Hepatocyte (in vitro differentiated cells): Measurements from ENCODE around the gene IL5. TPM values are rescaled to one million over a fixed set of nuclear protein-coding genes. Genes with fewer than 3 reads are reported as not detected.

Experiments
- DNase-seq: peaks from one replicate; pipeline ENCODE4 v3.0.0-alpha.2; 2016; ENCODE audit warnings: low spot score
- H2AFZ ChIP-seq: fragments of 200-600 bp; sonication (generic); 2 replicates; pipeline ENCODE4 v1.6.0; 2016; ENCODE audit warnings: antibody characterized with exemption, mild to moderate bottlenecking
- H3K27ac ChIP-seq: fragments of 200-600 bp; sonication (generic); 2 replicates; pipeline ENCODE4 v1.5.1; 2016; ENCODE audit warnings: mild to moderate bottlenecking
- H3K27me3 ChIP-seq: fragments of 200-600 bp; sonication (generic); 2 replicates; pipeline ENCODE4 v1.6.1; 2016
- H3K36me3 ChIP-seq: fragments of 200-600 bp; sonication (generic); replicated peaks from 2 replicates; pipeline ENCODE4 v1.5.1; 2016; ENCODE audit warnings: low read depth; ENCODE audit not compliant: insufficient read depth
- H3K4me1 ChIP-seq: fragments of 200-600 bp; sonication (generic); 2 replicates; pipeline ENCODE4 v1.5.1; 2016; ENCODE audit warnings: mild to moderate bottlenecking, moderate library complexity; ENCODE audit not compliant: insufficient read depth
- H3K4me2 ChIP-seq: fragments of 200-600 bp; sonication (generic); 2 replicates; pipeline ENCODE4 v1.6.0; 2016
- H3K4me3 ChIP-seq: fragments of 200-600 bp; sonication (generic); 2 replicates; pipeline ENCODE4 v1.5.1; 2016; ENCODE audit warnings: mild to moderate bottlenecking
- H3K79me2 ChIP-seq: fragments of 200-600 bp; sonication (generic); 2 replicates; pipeline ENCODE4 v1.6.0; 2017; ENCODE audit warnings: mild to moderate bottlenecking
- H3K9me2 ChIP-seq: fragments of 200-600 bp; sonication (generic); replicated peaks from 2 replicates; pipeline ENCODE4 v1.6.0; 2017; ENCODE audit warnings: mild to moderate bottlenecking; ENCODE audit not compliant: insufficient read depth
- H3K9me3 ChIP-seq: fragments of 200-600 bp; sonication (generic); 2 replicates; pipeline ENCODE4 v1.5.1; 2016; ENCODE audit warnings: low read depth, mild to moderate bottlenecking
- H4K20me1 ChIP-seq: fragments of 200-600 bp; sonication (generic); 2 replicates; pipeline ENCODE4 v1.6.0; 2016; ENCODE audit warnings: mild to moderate bottlenecking; ENCODE audit not compliant: insufficient read depth, poor library complexity, severe bottlenecking
- CTCF ChIP-seq: fragments of 200-600 bp; sonication (generic); IDR thresholded peaks from 2 replicates; pipeline ENCODE4 v1.5.1; 2016; ENCODE audit warnings: antibody characterized with exemption, mild to moderate bottlenecking; ENCODE audit not compliant: poor library complexity
- EZH2 ChIP-seq: fragments of 200-600 bp; sonication (generic); IDR thresholded peaks from 2 replicates; pipeline ENCODE4 v1.6.1; 2016; ENCODE audit warnings: antibody characterized with exemption, mild to moderate bottlenecking, borderline replicate concordance
- EZH2phosphoT487 ChIP-seq: fragments of 200-600 bp; sonication (generic); IDR thresholded peaks from one replicate; pipeline ENCODE4 v1.6.1; 2018; ENCODE audit warnings: antibody characterized with exemption, mild to moderate bottlenecking, low read depth, moderate library complexity; ENCODE audit not compliant: unreplicated experiment, severe bottlenecking
- WGBS: methylation state at CpG from one replicate; pipeline ENCODE4 v1.1.6; 2016; ENCODE audit warnings: low lambda C conversion rate; ENCODE audit errors: missing lambda C conversion rate; 5-methylcytosine and 5-hydroxymethylcytosine counted together
- polyA plus RNA-seq: library from polyadenylated mRNA; unstranded; fragments of >200 nt; fragmentation: Nextera tagmentation; extraction: Ambion mirVana; gene quantifications from 2 replicates; pipeline ENCODE4 v1.2.1, GENCODE V29; 2016
- total RNA-seq: library from RNA; depleted of rRNA; stranded (reverse); fragments of >200 nt; gene quantifications from 2 replicates; pipeline ENCODE4 v1.2.3, GENCODE V29; 2014

Gene IL5
- total and polyA plus RNA-seq, 2 experiments from 2014 or later: not detected

- Histone ChIP-seq H3K27me3 (peaks cover 3% of the 10 kb centered on the region), H3K4me2 (no peak overlapping the region), H4K20me1 (no peaks in the 10 kb centered on the region), H2AFZ (no peak overlapping the region), H3K4me1 (no peaks in the 10 kb centered on the region), H3K36me3 (no peaks in the 10 kb centered on the region), H3K9me2 (no peaks in the 10 kb centered on the region), H3K79me2 (no peaks in the 10 kb centered on the region), H3K27ac (no peak overlapping the region), H3K9me3 (no peaks in the 10 kb centered on the region), H3K4me3 (no peak overlapping the region)
- WGBS: 81% methylated on average over 4 of the region's 4 CpGs
- no peak for DNase-seq
- TF ChIP-seq EZH2: no peak
- no peak for TF ChIP-seq EZH2phosphoT487
- TF ChIP-seq CTCF: no peak
Observed at GRCh38 chr5:132540764-132541163, 2.6 kb downstream of the IL5 start.

- no peak for DNase-seq
- H3K4me2 ChIP-seq: no peak overlapping the region
- 77% methylated on average over 5 of the region's 5 CpGs for WGBS
Observed at GRCh38 chr5:132540149-132540548, 3.2 kb downstream of the IL5 start.

GRCh38 chr5:132539716-132540115 is 3.6 kb downstream of the IL5 start:
- Histone ChIP-seq H3K9me2 (no peaks in the 10 kb centered on the region), H2AFZ (no peak overlapping the region), H3K36me3 (no peaks in the 10 kb centered on the region), H3K4me1 (no peaks in the 10 kb centered on the region), H3K4me3 (no peak overlapping the region), H3K9me3 (no peaks in the 10 kb centered on the region), H3K79me2 (no peaks in the 10 kb centered on the region), H4K20me1 (no peaks in the 10 kb centered on the region), H3K27me3 (peaks cover 6% of the 10 kb centered on the region), H3K4me2 (no peak overlapping the region), H3K27ac (no peak overlapping the region)
- TF ChIP-seq CTCF: no peak
- TF ChIP-seq EZH2: no peak
- no peak for TF ChIP-seq EZH2phosphoT487
- no peak for DNase-seq
- WGBS: 74% methylated on average over 4 of the region's 4 CpGs

More at GRCh38 chr5:132540149-132540548, 3.2 kb downstream of the IL5 start:
- no peak overlapping the region for H3K27ac ChIP-seq
- H3K36me3 ChIP-seq: no peaks in the 10 kb centered on the region
- no peak overlapping the region for H3K4me3 ChIP-seq
- no peaks in the 10 kb centered on the region for H4K20me1 ChIP-seq
- no peaks in the 10 kb centered on the region for H3K9me3 ChIP-seq
- peaks cover 6% of the 10 kb centered on the region for H3K27me3 ChIP-seq
- H2AFZ ChIP-seq: no peak overlapping the region
- TF ChIP-seq CTCF: no peak
- TF ChIP-seq EZH2phosphoT487: no peak
- no peak for TF ChIP-seq EZH2
- H3K9me2 ChIP-seq: no peaks in the 10 kb centered on the region
- H3K79me2 ChIP-seq: no peaks in the 10 kb centered on the region
- H3K4me1 ChIP-seq: no peaks in the 10 kb centered on the region

GRCh38 chr5:132530946-132531345 is 12.4 kb downstream of the IL5 start:
- Histone ChIP-seq H3K36me3 (no peaks in the 10 kb centered on the region), H3K27ac (no peak overlapping the region), H3K79me2 (no peaks in the 10 kb centered on the region), H3K9me2 (no peaks in the 10 kb centered on the region), H3K4me3 (no peak overlapping the region), H3K27me3 (peaks cover 10% of the 10 kb centered on the region), H2AFZ (no peak overlapping the region), H3K9me3 (no peaks in the 10 kb centered on the region), H4K20me1 (no peaks in the 10 kb centered on the region), H3K4me2 (no peak overlapping the region), H3K4me1 (no peaks in the 10 kb centered on the region)
- no peak for TF ChIP-seq EZH2phosphoT487
- TF ChIP-seq CTCF: no peak
- TF ChIP-seq EZH2: no peak
- DNase-seq: no peak
- 85% methylated on average over 4 of the region's 4 CpGs for WGBS
